K562 (cell line): ENCODE results near the gene RHO. TPM values are rescaled to one million over a fixed set of nuclear protein-coding genes. Genes with fewer than 3 reads are reported as not detected.

Experiments used
- ATAC-seq: fragments of 200-7000 bp; cut with Tn5 transposase; 3 replicates; pipeline ENCODE4 v1.9.1; 2020; ENCODE audit warnings: moderate library complexity
- BruUV-seq: library from RNA; stranded (reverse); fragments of 400-500 nt; replicated peaks from 2 replicates; lab custom pipeline; 2021; lab: Mats Ljungman, UMichigan
- CTCF ChIA-PET: fragments of 300-600 bp; formaldehyde crosslinking; extraction: SDS; loops from one replicate; lab custom pipeline; 2021; ENCODE audit warnings: low intra/inter-chr PET ratio; lab: Yijun Ruan, JAX
- POLR2A ChIA-PET: fragments of 300-600, 350-650 bp; sonication (Branson Sonifier 250); formaldehyde crosslinking; extraction: SDS; loops from one replicate; lab custom pipeline; 2021; ENCODE audit warnings: antibody characterized with exemption, inconsistent platforms; lab: Yijun Ruan, JAX
- DNase-seq, 4 experiments: peaks; one replicate each; pipeline versions ENCODE4 v3.0.0 to v3.0.0-alpha.2; 2011 to 2018; ENCODE audit warnings: low spot score in 3 of 4, mixed read lengths in 3 of 4; ENCODE audit errors: extremely low read depth in 1 of 4
- FAIRE-seq: peaks from 2 replicates; lab custom pipeline; 2011; peaks lifted over from hg19 to GRCh38; lab: Jason Lieb, UNC
- H2AFZ ChIP-seq: 2 replicates; pipeline ENCODE4 v1.6.0; 2011; ENCODE audit warnings: low read depth, low read length, control low read depth, inconsistent platforms
- H3K27ac ChIP-seq: fragments of 200-600 bp; 3 replicates; pipeline ENCODE4 v1.8.0; 2011; ENCODE audit warnings: low read depth, mild to moderate bottlenecking, control low read depth, inconsistent platforms, low read length, moderate library complexity, mixed read lengths; ENCODE audit errors: extremely low read depth
- H3K27me3 ChIP-seq, 2 experiments: fragments of 300-600 bp in 1 of 2; 2 replicates in 1 of 2; 3 replicates in 1 of 2; pipeline versions ENCODE4 v1.6.0 to v1.8.0; 2011; ENCODE audit warnings: inconsistent platforms in 2 of 2, low read length in 2 of 2, mild to moderate bottlenecking in 1 of 2, mixed read lengths in 1 of 2, moderate library complexity in 1 of 2; ENCODE audit not compliant: control insufficient read depth in 2 of 2, insufficient read depth in 2 of 2
- H3K36me3 ChIP-seq: fragments of 300-600 bp; 3 replicates; pipeline ENCODE4 v1.8.0; 2011; ENCODE audit warnings: mild to moderate bottlenecking, low read length, inconsistent platforms; ENCODE audit not compliant: control insufficient read depth, insufficient read depth
- H3K4me1 ChIP-seq, 2 experiments: fragments of 200-600 bp in 1 of 2; replicated peaks in 1 of 2; 2 replicates in 1 of 2; 3 replicates in 1 of 2; pipeline versions ENCODE4 v1.5.1 to v1.8.0; 2011; ENCODE audit warnings: inconsistent platforms in 2 of 2, low read length in 2 of 2, mild to moderate bottlenecking in 1 of 2, mixed read lengths in 1 of 2, moderate library complexity in 1 of 2; ENCODE audit not compliant: control insufficient read depth in 2 of 2, insufficient read depth in 2 of 2
- H3K4me2 ChIP-seq: 2 replicates; pipeline ENCODE4 v1.6.1; 2011; ENCODE audit warnings: low read length, control low read depth, inconsistent platforms, mixed read lengths; ENCODE audit not compliant: insufficient read depth
- H3K4me3 ChIP-seq: fragments of 200-600 bp; sonication (generic), shearing (Covaris generic); 2 replicates; pipeline ENCODE4 v1.5.1; 2016; ENCODE audit warnings: control low read depth, inconsistent platforms
- H3K79me2 ChIP-seq: fragments of 200-600 bp; 3 replicates; pipeline ENCODE4 v1.8.0; 2011; ENCODE audit warnings: low read length, inconsistent platforms; ENCODE audit not compliant: control insufficient read depth, insufficient read depth
- H3K9ac ChIP-seq, 2 experiments: 2 replicates each; pipeline versions ENCODE4 v1.6.0 to v1.6.1; 2011; ENCODE audit warnings: low read depth in 2 of 2, low read length in 2 of 2, control low read depth in 1 of 2, inconsistent platforms in 1 of 2, mild to moderate bottlenecking in 1 of 2, mixed read lengths in 1 of 2; ENCODE audit not compliant: insufficient read depth in 1 of 2
- H3K9me1 ChIP-seq: one replicate; pipeline ENCODE4 v1.6.0; 2011; ENCODE audit warnings: inconsistent platforms, mild to moderate bottlenecking, low read length, moderate library complexity; ENCODE audit not compliant: control insufficient read depth, insufficient read depth
- H3K9me3 ChIP-seq: replicated peaks from 2 replicates; pipeline ENCODE4 v1.5.1; 2011; ENCODE audit warnings: low read depth, low read length, inconsistent platforms; ENCODE audit not compliant: control insufficient read depth, insufficient read depth
- H4K20me1 ChIP-seq: replicated peaks from 2 replicates; pipeline ENCODE4 v1.6.1; 2011; ENCODE audit warnings: low read length, inconsistent platforms, mixed read lengths; ENCODE audit not compliant: control insufficient read depth, insufficient read depth
- MCM3 ChIP-seq: fragments of 450-650 bp; IDR thresholded peaks from 2 replicates; pipeline ENCODE4 v1.6.1; 2016
- SNRNP70 ChIP-seq: fragments of 200-400 bp; formaldehyde crosslinking; optimal IDR thresholded peaks from 2 replicates; pipeline ENCODE3; 2017; ENCODE audit warnings: low read depth, low read length
- SPI1 ChIP-seq: IDR thresholded peaks from 2 replicates; pipeline ENCODE4 v1.6.1; 2011; ENCODE audit warnings: low read depth, low read length, control low read depth, borderline replicate concordance
- ZBTB12 ChIP-seq: fragments of 250-450 bp; sonication (Bioruptor Pico); IDR thresholded peaks from 2 replicates; pipeline ENCODE4 v1.4.0; 2020
- ZNF551 ChIP-seq: fragments of 250-450 bp; sonication (Bioruptor Pico); IDR thresholded peaks from 2 replicates; pipeline ENCODE4 v1.5.0; 2021; ENCODE audit warnings: mild to moderate bottlenecking, moderate library complexity
- ZNF707 ChIP-seq: fragments of 250-450 bp; sonication (Bioruptor Pico); conservative IDR thresholded peaks from 2 replicates; pipeline ENCODE4 v1.8.0; 2022; ENCODE audit warnings: inconsistent platforms, mild to moderate bottlenecking, moderate library complexity
- WGBS: fragments of 100-300 bp; shearing (Covaris generic); methylation state at CpG from one replicate; pipeline ENCODE4 v1.1.6; 2016; ENCODE audit warnings: low coverage, mixed read lengths; ENCODE audit not compliant: insufficient coverage; ENCODE audit errors: missing lambda C conversion rate; 5-methylcytosine and 5-hydroxymethylcytosine counted together
- in situ Hi-C: fragments of 300-500 bp; cut with MboI; formaldehyde crosslinking; loops from 4 replicates; pipeline ENCODE4 v1.15.0; 2018; ENCODE audit warnings: inconsistent platforms, mixed read lengths
- intact Hi-C: fragments of 100-400 bp; cut with micrococcal nuclease; formaldehyde crosslinking; loops from 2 replicates; pipeline ENCODE4 v1.14.2; 2022
- polyA plus RNA-seq, 8 experiments: library from polyadenylated mRNA; depleted of rRNA in 4 of 8; stranded (reverse) in 5 of 8; unstranded in 3 of 8; fragments of >200 nt; fragmentation: Nextera tagmentation in 2 of 8; fragmentation: Illumina TruSeq in 1 of 8; extraction: Ambion mirVana in 2 of 8; extraction: Trizol in 1 of 8; gene quantifications; 2 replicates each; pipeline versions ENCODE4 v1.2.1 to v1.2.3, GENCODE V29; 2011 to 2014; ENCODE audit warnings: inconsistent platforms in 1 of 8, missing spikeins in 1 of 8
- total RNA-seq, 7 experiments: library from RNA; depleted of rRNA in 6 of 7; stranded (reverse); fragments of >200 nt in 6 of 7; fragmentation: Illumina TruSeq in 2 of 7; extraction: Trizol in 2 of 7; gene quantifications; 2 replicates each; pipeline versions ENCODE4 v1.2.1 to v1.2.3, GENCODE V29; 2011 to 2021; ENCODE audit warnings: low replicate concordance in 1 of 7

Gene RHO
- total and polyA plus RNA-seq, 9 of the 15 experiments (the other 6 are each of a cell fraction or from before 2014, with no cell fraction given): not detected

GRCh38 chr3:129526121-129526900 lies 2.1 kb upstream of the RHO start:
- CTCF ChIA-PET: no interaction called here
- peaks cover 0 to 4% of the 10 kb centered on the region in 2 experiments; a peak in 1 of 5 replicates for H3K4me1 ChIP-seq
- 13% methylated on average over 8 of the region's 12 CpGs for WGBS

GRCh38 chr3:129527262-129527661 lies 1.2 kb upstream of the RHO start:
- Histone ChIP-seq H3K36me3 (no peaks in the 10 kb centered on the region), H3K4me2 (no peak overlapping the region), H3K27me3 (peaks cover 4 to 36% of the 10 kb centered on the region in 2 experiments; a peak in 2 of 5 replicates), H3K27ac (no peak overlapping the region), H3K79me2 (no peaks in the 10 kb centered on the region), H3K9ac (no peak overlapping the region; a peak in 2 of 4 replicates), H3K9me3 (no peaks in the 10 kb centered on the region)
- BruUV-seq: no TSS peak
- ChIA-PET CTCF (no interaction called here), POLR2A (no interaction called here)
- TF ChIP-seq ZNF707 (CRISPR knock-in tag) (no peak), ZBTB12 (no peak), MCM3 (no peak)
- TF ChIP-seq, all 486 proteins: peak for 0
- Histone ChIP-seq H2AFZ (no peak overlapping the region), H4K20me1 (no peaks in the 10 kb centered on the region), H3K4me1 (peaks cover 0 to 4% of the 10 kb centered on the region in 2 experiments; a peak in 1 of 5 replicates), H3K4me3 (no peak overlapping the region), H3K9me1 (no peaks in the 10 kb centered on the region)
- FAIRE-seq: no peak
- WGBS: 30% methylated on average over 8 of the region's 11 CpGs
- intact Hi-C loops (no loop called here), in situ Hi-C loops (no loop called here)
- ATAC-seq: no peak
- no peak for DNase-seq

More at GRCh38 chr3:129526121-129526900, 2.1 kb upstream of the RHO start:
- no peak overlapping the region for H3K4me3 ChIP-seq
- no peaks in the 10 kb centered on the region for H3K9me1 ChIP-seq
- no peak overlapping the region for H3K27ac ChIP-seq
- DNase-seq (no peak), FAIRE-seq (no peak), ATAC-seq (no peak)
- POLR2A ChIA-PET: interaction anchor here (0.7 kb wide), 1 partner anchor 8 kb away, joined by 3 read pairs; no protein-coding TSS in a partner anchor
- H3K79me2 ChIP-seq: no peaks in the 10 kb centered on the region
- no TSS peak for BruUV-seq
- H3K27me3 ChIP-seq: peaks cover 2 to 35% of the 10 kb centered on the region in 2 experiments; a peak in 2 of 5 replicates
- no peak overlapping the region for H3K9ac ChIP-seq
- in situ Hi-C loops: no loop called here
- intact Hi-C loops: no loop called here
- no peak for TF ChIP-seq SNRNP70
- TF ChIP-seq ZNF551: no peak
- peak; percentile 2; the same call in 1 of the 2 replicates for TF ChIP-seq SPI1
- no peak overlapping the region for H3K4me2 ChIP-seq
- no peaks in the 10 kb centered on the region for H3K9me3 ChIP-seq
- no peaks in the 10 kb centered on the region for H3K36me3 ChIP-seq
- no peaks in the 10 kb centered on the region for H4K20me1 ChIP-seq
- H2AFZ ChIP-seq: no peak overlapping the region
